A549 (cell line): ENCODE measurements around the gene ABCG5. TPM values are rescaled to one million over a fixed set of nuclear protein-coding genes. Genes with fewer than 3 reads are reported as not detected.

ENCODE experiments used
- ATAC-seq, 2 experiments: fragments of 200-7000 bp in 1 of 2; fragments of >200 bp in 1 of 2; cut with Nextera tagmentation in 1 of 2; cut with Tn5 transposase in 1 of 2; 3 replicates each; pipeline versions ENCODE4 v1.8.0 to v1.9.1; 2018 to 2020; ENCODE audit warnings: mild to moderate bottlenecking in 1 of 2, moderate library complexity in 1 of 2
- CTCF ChIA-PET: fragments of 300-600 bp; sonication (Branson Sonifier 250); formaldehyde crosslinking; extraction: SDS; loops from one replicate; lab custom pipeline; 2021; ENCODE audit warnings: antibody characterized with exemption, inconsistent platforms; lab: Yijun Ruan, JAX
- POLR2A ChIA-PET: fragments of 350-600 bp; formaldehyde crosslinking; extraction: SDS; loops from one replicate; lab custom pipeline; 2021; ENCODE audit warnings: antibody characterized with exemption, inconsistent platforms; lab: Yijun Ruan, JAX
- DNase-seq, 2 experiments: peaks; one replicate each; pipeline versions ENCODE4 v3.0.0 to v3.0.0-alpha.2; 2011 to 2016; ENCODE audit warnings: low read depth in 1 of 2, low spot score in 1 of 2
- FAIRE-seq: peaks from 2 replicates; lab custom pipeline; 2011; peaks lifted over from hg19 to GRCh38; lab: Jason Lieb, UNC
- H3K27ac ChIP-seq, 2 experiments: fragments of >200 bp; sonication (Bioruptor Twin); formaldehyde crosslinking; 3 replicates each; pipeline ENCODE4 v1.5.1; 2016 to 2017
- H3K4me1 ChIP-seq: fragments of >200 bp; sonication (Bioruptor Twin); formaldehyde crosslinking; 3 replicates; pipeline ENCODE4 v1.6.1; 2016
- H3K4me2 ChIP-seq: fragments of >200 bp; sonication (Bioruptor Twin); formaldehyde crosslinking; 3 replicates; pipeline ENCODE4 v1.6.1; 2016
- H3K4me3 ChIP-seq: fragments of >200 bp; sonication (Bioruptor Twin); formaldehyde crosslinking; 3 replicates; pipeline ENCODE4 v1.5.1; 2016
- H3K9me3 ChIP-seq: fragments of >200 bp; sonication (Bioruptor Twin); formaldehyde crosslinking; 3 replicates; pipeline ENCODE4 v1.6.1; 2016
- CBX2 ChIP-seq: fragments of 200-600 bp; sonication (generic); IDR thresholded peaks from 2 replicates; pipeline ENCODE4 v1.6.1; 2016; ENCODE audit warnings: low read depth, mild to moderate bottlenecking, borderline replicate concordance
- CBX8 ChIP-seq: fragments of 200-600 bp; sonication (generic); IDR thresholded peaks from 2 replicates; pipeline ENCODE4 v1.6.1; 2016
- CEBPB ChIP-seq, 2 experiments: fragments of >200 bp in 1 of 2; sonication (Bioruptor Twin) in 1 of 2; formaldehyde crosslinking in 1 of 2; IDR thresholded peaks; 2 replicates each; pipeline ENCODE4 v1.6.1; 2012 to 2016
- CHD4 ChIP-seq: fragments of 200-600 bp; sonication (generic); IDR thresholded peaks from 2 replicates; pipeline ENCODE4 v1.6.1; 2016; ENCODE audit warnings: antibody characterized with exemption, mild to moderate bottlenecking, borderline replicate concordance
- EP300 ChIP-seq, 2 experiments: fragments of >200 bp; sonication (Bioruptor Twin); formaldehyde crosslinking; IDR thresholded peaks; 2 replicates in 1 of 2; 3 replicates in 1 of 2; pipeline ENCODE4 v1.6.1; 2016 to 2017
- ESRRA ChIP-seq: fragments of 150-350 bp; IDR thresholded peaks from 2 replicates; pipeline ENCODE4 v1.6.1; 2014; ENCODE audit warnings: mild to moderate bottlenecking, low read length, borderline replicate concordance
- FOSB ChIP-seq: fragments of 250-450 bp; sonication (Bioruptor Pico); IDR thresholded peaks from 2 replicates; pipeline ENCODE4 v1.5.0; 2020; ENCODE audit warnings: mild to moderate bottlenecking, moderate library complexity
- HEYL ChIP-seq: fragments of 250-450 bp; sonication (Bioruptor Pico); IDR thresholded peaks from 2 replicates; pipeline ENCODE4 v1.8.0; 2021; ENCODE audit warnings: mild to moderate bottlenecking, moderate library complexity
- HOXA7 ChIP-seq: fragments of 250-450 bp; sonication (Bioruptor Pico); IDR thresholded peaks from 2 replicates; pipeline ENCODE4 v1.5.0; 2020; ENCODE audit warnings: mild to moderate bottlenecking, moderate library complexity
- HOXB13 ChIP-seq: fragments of 250-450 bp; sonication (Bioruptor Pico); IDR thresholded peaks from 2 replicates; pipeline ENCODE4 v1.5.0; 2020; ENCODE audit warnings: low read depth, mild to moderate bottlenecking, moderate library complexity
- HOXB5 ChIP-seq: fragments of 250-450 bp; sonication (Bioruptor Pico); IDR thresholded peaks from 2 replicates; pipeline ENCODE4 v1.5.0; 2020; ENCODE audit warnings: mild to moderate bottlenecking, moderate library complexity
- JUN ChIP-seq, 2 experiments: fragments of >200 bp; sonication (Bioruptor Twin); formaldehyde crosslinking; IDR thresholded peaks; 2 replicates in 1 of 2; 3 replicates in 1 of 2; pipeline ENCODE4 v1.6.1; 2016 to 2017
- MYC ChIP-seq: IDR thresholded peaks from 2 replicates; pipeline ENCODE4 v1.6.1; 2012; ENCODE audit warnings: mild to moderate bottlenecking, inconsistent platforms, low read length, improper control_type of control experiment, borderline replicate concordance
- NPAS2 ChIP-seq: fragments of 250-450 bp; sonication (Bioruptor Pico); IDR thresholded peaks from 2 replicates; pipeline ENCODE4 v1.8.0; 2022; ENCODE audit warnings: mild to moderate bottlenecking, moderate library complexity, borderline replicate concordance
- NR3C1 ChIP-seq: fragments of >200 bp; sonication (Bioruptor Twin); formaldehyde crosslinking; IDR thresholded peaks from 3 replicates; pipeline ENCODE4 v1.6.1; 2017
- POLR2A ChIP-seq: IDR thresholded peaks from 2 replicates; pipeline ENCODE4 v1.6.1; 2012; ENCODE audit warnings: mild to moderate bottlenecking, low read length
- POLR2AphosphoS2 ChIP-seq: conservative IDR thresholded peaks from 2 replicates; pipeline ENCODE4 v1.6.1; 2012; ENCODE audit warnings: low read length, improper control_type of control experiment, inconsistent platforms
- RAD21 ChIP-seq, 2 experiments: fragments of >200 bp in 1 of 2; sonication (Bioruptor Twin) in 1 of 2; formaldehyde crosslinking in 1 of 2; IDR thresholded peaks in 1 of 2; conservative IDR thresholded peaks in 1 of 2; 2 replicates in 1 of 2; 3 replicates in 1 of 2; pipeline ENCODE4 v1.6.1; 2012 to 2018; ENCODE audit warnings: inconsistent platforms in 1 of 2
- RARB ChIP-seq: fragments of 250-450 bp; sonication (Bioruptor Pico); IDR thresholded peaks from 2 replicates; pipeline ENCODE4 v1.8.0; 2021; ENCODE audit warnings: mild to moderate bottlenecking, moderate library complexity
- RFX5 ChIP-seq: fragments of 450-650 bp; IDR thresholded peaks from 2 replicates; pipeline ENCODE4 v1.7.1; 2014; ENCODE audit warnings: antibody characterized with exemption, mild to moderate bottlenecking, moderate library complexity
- RNF2 ChIP-seq: fragments of 200-600 bp; sonication (generic); IDR thresholded peaks from 2 replicates; pipeline ENCODE4 v1.6.1; 2016; ENCODE audit warnings: low read depth, mild to moderate bottlenecking, antibody characterized with exemption, moderate library complexity, borderline replicate concordance
- SMC3 ChIP-seq: fragments of >200 bp; sonication (Bioruptor Twin); formaldehyde crosslinking; IDR thresholded peaks from 3 replicates; pipeline ENCODE4 v1.6.1; 2018; ENCODE audit warnings: inconsistent platforms
- TP53 ChIP-seq: fragments of 250-450 bp; sonication (Bioruptor Pico); IDR thresholded peaks from 2 replicates; pipeline ENCODE4 v1.5.0; 2021; ENCODE audit warnings: mild to moderate bottlenecking, moderate library complexity
- WGBS: methylation state at CpG from one replicate; pipeline ENCODE4 v1.1.6; 2017; ENCODE audit errors: missing lambda C conversion rate; 5-methylcytosine and 5-hydroxymethylcytosine counted together
- polyA plus RNA-seq, 4 experiments: library from polyadenylated mRNA; depleted of rRNA in 3 of 4; stranded (reverse); fragments of >200 nt; fragmentation: RNase III in 1 of 4; extraction: RNeasy Plus Mini Kit Qiagen cat#74134 plus additional on column Dnase treatment in 1 of 4; gene quantifications; 2 replicates in 3 of 4; 3 replicates in 1 of 4; pipeline ENCODE4 v1.2.3, GENCODE V29; 2011 to 2017
- TF ChIP-seq, protein P1 (sequence below): fragments of 250-450 bp; sonication (Bioruptor Pico); IDR thresholded peaks from 2 replicates; pipeline ENCODE4 v1.5.0; 2021; ENCODE audit warnings: mild to moderate bottlenecking, moderate library complexity, borderline replicate concordance
- TF ChIP-seq, protein P2 (sequence below): fragments of >200 bp; sonication (Bioruptor Twin); formaldehyde crosslinking; IDR thresholded peaks from 3 replicates; pipeline ENCODE4 v1.6.1; 2016
- TF ChIP-seq, protein P3 (sequence below): fragments of >200 bp; sonication (Bioruptor Twin); formaldehyde crosslinking; IDR thresholded peaks from 2 replicates; pipeline ENCODE4 v1.6.1; 2016
- TF ChIP-seq, protein P4 (sequence below): fragments of 250-450 bp; sonication (Bioruptor Pico); IDR thresholded peaks from 2 replicates; pipeline ENCODE4 v1.5.0; 2020; ENCODE audit warnings: low read depth, mild to moderate bottlenecking, moderate library complexity
- TF ChIP-seq, protein P5 (sequence below): fragments of 150-350 bp; IDR thresholded peaks from 2 replicates; pipeline ENCODE4 v1.6.1; 2014; ENCODE audit warnings: low read depth, mild to moderate bottlenecking, low read length
- TF ChIP-seq, protein P6 (sequence below): IDR thresholded peaks from 2 replicates; pipeline ENCODE4 v1.6.1; 2012; ENCODE audit warnings: low read depth, borderline replicate concordance
- TF ChIP-seq, protein P7 (sequence below): IDR thresholded peaks from 2 replicates; pipeline ENCODE4 v1.6.1; 2012

ABCG5 gene
- polyA plus RNA-seq, 2 of the 4 experiments (the other 2 are of a cell fraction): not detected

DNA sequence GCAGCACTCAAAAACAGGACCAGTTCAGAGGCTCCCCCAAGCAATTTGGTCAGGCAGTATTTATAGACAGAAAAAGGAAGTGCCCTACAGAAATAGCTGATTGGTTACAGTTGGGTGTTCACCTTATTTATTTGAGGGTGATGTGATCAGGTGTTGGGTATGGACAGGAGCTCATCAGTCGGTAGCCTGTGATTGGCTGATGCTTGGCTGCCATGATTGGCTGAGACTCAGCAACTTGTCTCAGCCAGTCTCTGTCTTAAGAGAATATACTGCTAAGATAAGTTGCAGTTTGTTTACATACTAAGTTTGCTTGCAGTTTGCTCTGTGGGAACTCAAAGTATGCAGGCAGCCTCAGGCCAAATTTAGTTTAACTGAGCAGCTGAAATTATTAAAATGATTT, 9.6 kb upstream of the ABCG5 start:
- Histone ChIP-seq H3K27ac (no peak overlapping the region), H3K9me3 (no peaks in the 10 kb centered on the region), H3K4me3 (no peak overlapping the region), H3K4me2 (peak overlapping the region; percentile 29), H3K4me1 (peaks cover 8% of the 10 kb centered on the region; the same call in 1 of the 3 replicates)
- ATAC-seq: peak; percentile 31 to 65; a peak in 3 of 6 replicates
- WGBS: 23% methylated on average over 1 of the region's 1 CpG
- no peak for FAIRE-seq
- ChIA-PET POLR2A (no interaction called here), CTCF (interaction anchor here (2.2 kb wide), 1 partner anchor 30 kb away, joined by 7 read pairs; no protein-coding TSS in a partner anchor)
- DNase-seq: peak in 1 of 2 experiments; percentile 66
- TF ChIP-seq, protein P1, sequence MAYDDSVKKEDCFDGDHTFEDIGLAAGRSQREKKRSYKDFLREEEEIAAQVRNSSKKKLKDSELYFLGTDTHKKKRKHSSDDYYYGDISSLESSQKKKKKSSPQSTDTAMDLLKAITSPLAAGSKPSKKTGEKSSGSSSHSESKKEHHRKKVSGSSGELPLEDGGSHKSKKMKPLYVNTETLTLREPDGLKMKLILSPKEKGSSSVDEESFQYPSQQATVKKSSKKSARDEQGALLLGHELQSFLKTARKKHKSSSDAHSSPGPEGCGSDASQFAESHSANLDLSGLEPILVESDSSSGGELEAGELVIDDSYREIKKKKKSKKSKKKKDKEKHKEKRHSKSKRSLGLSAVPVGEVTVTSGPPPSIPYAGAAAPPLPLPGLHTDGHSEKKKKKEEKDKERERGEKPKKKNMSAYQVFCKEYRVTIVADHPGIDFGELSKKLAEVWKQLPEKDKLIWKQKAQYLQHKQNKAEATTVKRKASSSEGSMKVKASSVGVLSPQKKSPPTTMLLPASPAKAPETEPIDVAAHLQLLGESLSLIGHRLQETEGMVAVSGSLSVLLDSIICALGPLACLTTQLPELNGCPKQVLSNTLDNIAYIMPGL (CRISPR knock-in tag): no peak
- no peak for TF ChIP-seq JUN (IDR thresholded peaks at IDR 0.05)
- TF ChIP-seq SMC3: no peak
- no peak for TF ChIP-seq NR3C1
- TF ChIP-seq RNF2: no peak
- TF ChIP-seq CBX8: no peak
- TF ChIP-seq, protein P2, sequence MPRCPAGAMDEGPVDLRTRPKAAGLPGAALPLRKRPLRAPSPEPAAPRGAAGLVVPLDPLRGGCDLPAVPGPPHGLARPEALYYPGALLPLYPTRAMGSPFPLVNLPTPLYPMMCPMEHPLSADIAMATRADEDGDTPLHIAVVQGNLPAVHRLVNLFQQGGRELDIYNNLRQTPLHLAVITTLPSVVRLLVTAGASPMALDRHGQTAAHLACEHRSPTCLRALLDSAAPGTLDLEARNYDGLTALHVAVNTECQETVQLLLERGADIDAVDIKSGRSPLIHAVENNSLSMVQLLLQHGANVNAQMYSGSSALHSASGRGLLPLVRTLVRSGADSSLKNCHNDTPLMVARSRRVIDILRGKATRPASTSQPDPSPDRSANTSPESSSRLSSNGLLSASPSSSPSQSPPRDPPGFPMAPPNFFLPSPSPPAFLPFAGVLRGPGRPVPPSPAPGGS: no peak
- TF ChIP-seq RARB (CRISPR knock-in tag): no peak
- no peak for TF ChIP-seq RAD21 (conservative IDR thresholded peaks at IDR 0.05 in 1 of 2, IDR thresholded peaks at IDR 0.05 in 1 of 2)
- TF ChIP-seq HOXB5 (CRISPR knock-in tag): no peak
- TF ChIP-seq, protein P3, sequence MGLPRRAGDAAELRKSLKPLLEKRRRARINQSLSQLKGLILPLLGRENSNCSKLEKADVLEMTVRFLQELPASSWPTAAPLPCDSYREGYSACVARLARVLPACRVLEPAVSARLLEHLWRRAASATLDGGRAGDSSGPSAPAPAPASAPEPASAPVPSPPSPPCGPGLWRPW: no peak
- TF ChIP-seq, protein P4, sequence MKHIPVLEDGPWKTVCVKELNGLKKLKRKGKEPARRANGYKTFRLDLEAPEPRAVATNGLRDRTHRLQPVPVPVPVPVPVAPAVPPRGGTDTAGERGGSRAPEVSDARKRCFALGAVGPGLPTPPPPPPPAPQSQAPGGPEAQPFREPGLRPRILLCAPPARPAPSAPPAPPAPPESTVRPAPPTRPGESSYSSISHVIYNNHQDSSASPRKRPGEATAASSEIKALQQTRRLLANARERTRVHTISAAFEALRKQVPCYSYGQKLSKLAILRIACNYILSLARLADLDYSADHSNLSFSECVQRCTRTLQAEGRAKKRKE (CRISPR knock-in tag): no peak
- no peak for TF ChIP-seq HOXA7 (CRISPR knock-in tag)
- TF ChIP-seq, protein P5, sequence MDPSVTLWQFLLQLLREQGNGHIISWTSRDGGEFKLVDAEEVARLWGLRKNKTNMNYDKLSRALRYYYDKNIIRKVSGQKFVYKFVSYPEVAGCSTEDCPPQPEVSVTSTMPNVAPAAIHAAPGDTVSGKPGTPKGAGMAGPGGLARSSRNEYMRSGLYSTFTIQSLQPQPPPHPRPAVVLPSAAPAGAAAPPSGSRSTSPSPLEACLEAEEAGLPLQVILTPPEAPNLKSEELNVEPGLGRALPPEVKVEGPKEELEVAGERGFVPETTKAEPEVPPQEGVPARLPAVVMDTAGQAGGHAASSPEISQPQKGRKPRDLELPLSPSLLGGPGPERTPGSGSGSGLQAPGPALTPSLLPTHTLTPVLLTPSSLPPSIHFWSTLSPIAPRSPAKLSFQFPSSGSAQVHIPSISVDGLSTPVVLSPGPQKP: no peak
- TF ChIP-seq, protein P6, sequence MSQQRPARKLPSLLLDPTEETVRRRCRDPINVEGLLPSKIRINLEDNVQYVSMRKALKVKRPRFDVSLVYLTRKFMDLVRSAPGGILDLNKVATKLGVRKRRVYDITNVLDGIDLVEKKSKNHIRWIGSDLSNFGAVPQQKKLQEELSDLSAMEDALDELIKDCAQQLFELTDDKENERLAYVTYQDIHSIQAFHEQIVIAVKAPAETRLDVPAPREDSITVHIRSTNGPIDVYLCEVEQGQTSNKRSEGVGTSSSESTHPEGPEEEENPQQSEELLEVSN: no peak
- TF ChIP-seq EP300 (IDR thresholded peaks at IDR 0.05): no peak
- no peak for TF ChIP-seq HOXB13

DNA sequence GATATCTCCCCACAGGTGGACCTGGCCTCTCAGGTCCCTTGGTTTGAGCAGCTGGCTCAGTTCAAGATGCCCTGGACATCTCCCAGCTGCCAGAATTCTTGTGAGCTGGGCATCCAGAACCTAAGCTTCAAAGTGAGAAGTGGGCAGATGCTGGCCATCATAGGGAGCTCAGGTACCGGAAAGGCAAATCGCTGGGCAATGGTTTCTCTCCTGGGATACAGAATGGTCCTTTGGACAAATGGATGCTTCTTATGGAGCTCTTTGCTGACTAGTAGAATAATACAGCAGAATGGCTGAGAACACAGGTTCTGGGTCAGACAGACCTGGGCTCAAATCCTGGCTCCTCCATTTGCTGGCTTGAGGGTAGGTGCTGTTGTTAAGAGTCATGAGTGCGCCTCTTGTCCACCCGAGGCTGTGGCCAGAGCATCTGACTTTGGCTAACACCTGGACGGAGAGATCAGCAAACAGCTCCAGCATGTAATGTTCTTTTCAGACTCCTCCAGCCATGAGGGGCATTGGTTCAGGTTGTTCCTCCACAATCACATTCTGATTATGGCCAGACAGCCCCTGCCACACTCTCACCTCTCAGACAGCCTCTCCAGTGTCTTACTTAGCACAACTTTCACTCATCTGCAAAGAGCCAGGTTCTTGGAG, 7.6 kb upstream of the ABCG5 start:
- Histone ChIP-seq H3K4me1 (peaks cover 8% of the 10 kb centered on the region; the same call in 1 of the 3 replicates), H3K4me2 (no peak overlapping the region), H3K27ac (no peak overlapping the region), H3K9me3 (no peaks in the 10 kb centered on the region), H3K4me3 (no peak overlapping the region)
- DNase-seq (no peak), ATAC-seq (no peak), FAIRE-seq (no peak)
- ChIA-PET POLR2A (no interaction called here), CTCF (interaction anchor here (0.5 to 1.8 kb wide), 5 partner anchors 10 to 250 kb away, joined by 3 to 4 read pairs (median 3); partner anchors contain the start of gene THADA)
- WGBS: 83% methylated on average over 5 of the region's 5 CpGs
- TF ChIP-seq RFX5 (no peak), HEYL (CRISPR knock-in tag) (no peak), NR3C1 (no peak), NPAS2 (no peak), ESRRA (no peak), POLR2A (no peak), HOXB13 (no peak), RNF2 (no peak), FOSB (CRISPR knock-in tag) (no peak), CEBPB (IDR thresholded peaks at IDR 0.05) (no peak), CHD4 (no peak), MYC (no peak), RAD21 (conservative IDR thresholded peaks at IDR 0.05 in 1 of 2, IDR thresholded peaks at IDR 0.05 in 1 of 2) (no peak), POLR2AphosphoS2 (no peak), CBX2 (no peak), TP53 (CRISPR knock-in tag) (no peak)
- TF ChIP-seq, protein P7, sequence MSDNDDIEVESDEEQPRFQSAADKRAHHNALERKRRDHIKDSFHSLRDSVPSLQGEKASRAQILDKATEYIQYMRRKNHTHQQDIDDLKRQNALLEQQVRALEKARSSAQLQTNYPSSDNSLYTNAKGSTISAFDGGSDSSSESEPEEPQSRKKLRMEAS: no peak
- TF ChIP-seq, protein P4 (CRISPR knock-in tag): no peak
